NCI-H2227 (cell line): Measurements from ENCODE around the gene DGCR2.
A peak's percentile ranks its signal among the peaks of the same experiment; 100 is the strongest.
"Not testable (repeated sequence)": the region's sequence is repeated elsewhere in the genome, so short reads cannot be mapped to it uniquely, and the experiment has no call there.

Experiments used
- DNase-seq: peaks from one replicate; lab custom pipeline; 2025; ENCODE audit not compliant: unreplicated experiment; lab: John Stamatoyannopoulos, UW

DGCR2 gene, protein sequence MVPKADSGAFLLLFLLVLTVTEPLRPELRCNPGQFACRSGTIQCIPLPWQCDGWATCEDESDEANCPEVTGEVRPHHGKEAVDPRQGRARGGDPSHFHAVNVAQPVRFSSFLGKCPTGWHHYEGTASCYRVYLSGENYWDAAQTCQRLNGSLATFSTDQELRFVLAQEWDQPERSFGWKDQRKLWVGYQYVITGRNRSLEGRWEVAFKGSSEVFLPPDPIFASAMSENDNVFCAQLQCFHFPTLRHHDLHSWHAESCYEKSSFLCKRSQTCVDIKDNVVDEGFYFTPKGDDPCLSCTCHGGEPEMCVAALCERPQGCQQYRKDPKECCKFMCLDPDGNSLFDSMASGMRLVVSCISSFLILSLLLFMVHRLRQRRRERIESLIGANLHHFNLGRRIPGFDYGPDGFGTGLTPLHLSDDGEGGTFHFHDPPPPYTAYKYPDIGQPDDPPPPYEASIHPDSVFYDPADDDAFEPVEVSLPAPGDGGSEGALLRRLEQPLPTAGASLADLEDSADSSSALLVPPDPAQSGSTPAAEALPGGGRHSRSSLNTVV

GRCh38 chr22:19122143-19122751, at the start of gene DGCR2:
DGCR2 (minus strand) TSS chr22:19122412; CDS start chr22:19122206, 206 bp downstream.
- peak; percentile 97 for DNase-seq

DNA sequence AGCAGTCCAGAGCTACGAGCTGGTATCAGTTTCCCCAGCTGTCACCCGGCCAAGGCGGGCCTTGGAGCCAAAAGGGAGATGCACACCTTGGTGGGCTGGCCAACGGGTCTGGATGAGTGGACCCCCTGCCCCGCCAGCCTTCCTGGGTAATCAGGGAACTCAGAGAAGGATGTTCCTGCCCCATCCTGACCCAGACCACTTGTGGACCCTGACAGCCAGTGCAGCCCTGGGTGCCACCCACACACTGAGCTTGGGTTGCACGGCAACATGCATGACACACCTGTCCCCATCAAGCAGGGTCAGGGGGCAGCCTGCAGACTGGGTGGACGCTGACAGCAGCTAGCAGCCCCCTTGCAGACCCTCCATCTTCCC, 47.7 kb upstream of the DGCR2 start:
- no peak for DNase-seq

DNA sequence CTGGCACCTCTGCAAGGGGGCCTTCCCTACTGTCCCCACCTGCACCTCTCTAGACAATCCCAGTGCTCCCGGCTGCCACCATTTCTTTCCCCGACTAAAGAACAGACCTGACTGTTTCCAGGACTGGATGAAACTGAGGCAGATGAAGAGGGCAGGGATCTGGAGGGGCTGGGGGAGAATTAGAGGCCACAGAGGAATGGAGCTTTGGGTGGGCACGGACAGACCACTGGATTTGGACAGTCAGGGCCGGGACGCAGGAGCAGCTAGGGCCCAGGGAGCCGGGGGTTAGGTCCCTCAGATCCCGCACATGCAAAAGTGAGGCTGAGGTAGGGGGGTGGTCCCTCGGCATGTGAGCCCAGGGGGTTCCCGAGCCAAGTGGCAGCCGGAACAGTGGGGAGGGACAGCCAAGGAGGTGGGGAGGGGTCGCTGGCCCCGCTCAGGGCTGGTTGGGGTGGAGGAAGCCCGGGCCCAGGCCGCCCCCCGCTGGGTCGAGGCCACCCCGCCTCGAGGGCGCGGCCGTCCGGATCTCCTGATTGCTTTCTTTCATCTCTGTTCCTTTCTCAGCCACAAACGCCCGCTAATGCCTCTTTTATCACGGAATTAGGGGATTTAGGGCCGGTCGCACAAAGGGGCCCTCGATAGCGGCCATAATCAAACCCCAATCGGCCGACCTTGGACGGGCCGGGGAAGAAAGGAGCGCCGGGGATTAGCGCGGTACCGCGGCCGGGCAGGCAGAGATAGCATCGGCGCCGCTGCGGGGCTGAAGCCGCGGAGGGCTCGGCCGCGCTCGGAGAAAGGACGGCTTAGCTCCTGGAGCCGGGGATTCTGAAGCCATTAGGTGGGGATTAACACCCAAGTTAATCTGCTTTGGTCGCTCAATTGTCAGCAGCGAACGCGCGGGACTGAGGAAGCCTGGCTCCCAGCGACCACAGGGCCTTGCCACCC, 47.1 kb upstream of the DGCR2 start:
- DNase-seq: no peak

GRCh38 chr22:19168088-19168890, 46.1 kb upstream of the DGCR2 start:
- no peak for DNase-seq

GRCh38 chr22:19167106-19167869, 45.1 kb upstream of the DGCR2 start:
- no peak for DNase-seq

GRCh38 chr22:19166421-19166820, 44.2 kb upstream of the DGCR2 start:
- no peak for DNase-seq

- DNase-seq: no peak
Observed at GRCh38 chr22:19164425-19164824, 42.2 kb upstream of the DGCR2 start.

- DNase-seq: not testable (repeated sequence)
Observed at GRCh38 chr22:19158649-19159048, 36.4 kb upstream of the DGCR2 start.

DNA sequence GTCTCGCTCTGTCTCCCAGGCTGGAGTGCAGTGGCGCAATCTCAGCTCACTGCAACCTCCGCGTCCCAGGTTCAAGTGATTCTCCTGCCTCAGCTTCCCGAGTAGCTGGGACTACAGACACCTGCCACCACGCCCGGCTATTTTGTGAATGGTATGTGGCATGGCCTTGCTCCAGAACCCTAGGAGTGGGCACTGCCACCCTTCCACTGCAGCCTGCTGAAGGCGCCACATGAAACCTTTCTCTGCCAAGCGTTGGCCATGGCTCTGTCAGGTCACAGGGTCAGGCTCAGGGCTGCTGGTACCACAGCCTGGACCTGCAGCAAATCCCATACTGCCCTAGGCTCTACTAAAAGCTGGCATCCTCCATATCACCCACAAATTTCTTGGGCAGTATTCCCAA, 33.9 kb upstream of the DGCR2 start:
- DNase-seq: not testable (repeated sequence)

DNA sequence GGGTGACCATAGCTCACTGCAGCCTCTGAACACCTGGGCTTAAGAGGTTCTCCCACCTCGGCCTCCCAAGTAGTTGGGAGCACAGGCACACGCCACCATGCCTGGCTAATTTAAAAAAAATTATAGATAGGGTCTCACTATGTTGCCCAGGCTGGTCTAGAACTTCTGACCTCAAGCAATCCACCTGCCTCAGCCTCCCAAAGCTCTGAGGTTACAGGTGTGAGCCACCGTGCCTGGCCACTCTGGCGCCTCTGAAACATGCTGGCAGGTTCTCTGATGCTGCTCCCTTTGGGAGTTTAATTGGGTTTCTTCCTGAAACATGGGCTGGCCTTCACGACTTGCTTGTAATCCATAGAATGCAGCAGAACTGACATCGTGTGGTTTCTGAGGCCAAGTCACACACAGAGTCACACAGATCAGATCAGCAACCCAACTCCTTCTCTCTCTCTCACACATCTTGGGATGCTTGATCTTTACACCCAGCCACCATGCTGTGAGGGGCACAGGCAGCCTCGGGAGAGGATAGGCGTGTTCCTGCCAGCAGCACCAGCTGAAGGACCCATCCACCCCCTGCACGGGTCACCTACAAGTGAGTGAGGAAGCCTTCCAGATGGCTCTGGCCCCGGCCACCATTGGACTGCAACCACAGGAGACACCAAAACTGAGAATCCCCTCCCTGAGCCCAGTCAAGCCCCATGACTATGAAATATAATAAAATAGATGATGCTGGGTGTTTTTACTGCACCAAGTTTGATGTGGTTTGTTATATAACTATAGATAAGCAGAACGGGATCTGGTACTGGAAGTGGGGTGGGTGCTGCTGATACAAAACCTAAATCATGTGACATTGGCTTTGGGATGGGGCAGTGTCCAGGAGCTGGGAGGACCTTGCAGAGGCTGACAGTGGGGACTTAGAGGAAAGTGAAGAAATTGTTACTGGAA, 31.0 kb upstream of the DGCR2 start:
- DNase-seq: no peak

DNA sequence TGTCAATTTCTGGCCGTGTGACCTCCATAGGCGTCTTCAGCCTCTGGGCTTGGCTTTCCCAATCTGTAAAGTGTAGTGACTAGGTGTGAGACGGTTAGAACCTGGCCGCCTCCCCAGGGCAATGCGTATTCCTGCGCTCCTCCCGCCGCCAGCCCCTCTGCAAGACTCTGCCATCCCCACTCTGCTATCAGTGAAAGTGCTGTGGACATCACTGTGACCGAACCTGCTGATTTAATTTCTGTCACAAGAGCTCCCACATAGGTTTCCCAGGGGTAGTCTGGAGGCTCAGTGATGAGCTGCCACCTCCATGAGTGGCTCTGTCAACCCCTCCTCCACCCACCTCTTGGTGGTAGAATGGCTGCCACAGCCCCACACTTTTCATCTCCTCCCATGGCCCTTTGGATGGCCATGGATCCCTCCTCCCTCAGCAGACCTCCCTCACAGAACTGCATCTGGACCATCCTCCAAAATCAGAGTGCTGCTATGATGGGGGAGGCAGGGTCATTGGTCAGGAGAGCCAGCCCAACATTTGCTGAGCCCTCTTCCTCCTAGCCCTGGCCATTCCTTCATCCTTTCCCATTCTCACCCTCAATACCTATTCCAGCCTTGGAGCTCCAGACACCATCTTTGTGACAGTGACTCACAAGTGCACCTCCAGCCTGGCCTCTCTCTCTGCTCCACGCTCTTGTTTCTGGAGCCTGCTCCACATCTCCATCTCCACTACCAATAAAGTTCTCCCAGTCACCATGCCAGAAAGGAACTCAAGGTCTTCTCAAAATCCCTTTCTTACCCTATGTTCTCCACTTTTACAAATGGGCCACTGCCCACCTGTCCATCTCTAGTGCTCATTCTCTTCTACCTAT, 29.3 kb upstream of the DGCR2 start:
- no peak for DNase-seq

DNA sequence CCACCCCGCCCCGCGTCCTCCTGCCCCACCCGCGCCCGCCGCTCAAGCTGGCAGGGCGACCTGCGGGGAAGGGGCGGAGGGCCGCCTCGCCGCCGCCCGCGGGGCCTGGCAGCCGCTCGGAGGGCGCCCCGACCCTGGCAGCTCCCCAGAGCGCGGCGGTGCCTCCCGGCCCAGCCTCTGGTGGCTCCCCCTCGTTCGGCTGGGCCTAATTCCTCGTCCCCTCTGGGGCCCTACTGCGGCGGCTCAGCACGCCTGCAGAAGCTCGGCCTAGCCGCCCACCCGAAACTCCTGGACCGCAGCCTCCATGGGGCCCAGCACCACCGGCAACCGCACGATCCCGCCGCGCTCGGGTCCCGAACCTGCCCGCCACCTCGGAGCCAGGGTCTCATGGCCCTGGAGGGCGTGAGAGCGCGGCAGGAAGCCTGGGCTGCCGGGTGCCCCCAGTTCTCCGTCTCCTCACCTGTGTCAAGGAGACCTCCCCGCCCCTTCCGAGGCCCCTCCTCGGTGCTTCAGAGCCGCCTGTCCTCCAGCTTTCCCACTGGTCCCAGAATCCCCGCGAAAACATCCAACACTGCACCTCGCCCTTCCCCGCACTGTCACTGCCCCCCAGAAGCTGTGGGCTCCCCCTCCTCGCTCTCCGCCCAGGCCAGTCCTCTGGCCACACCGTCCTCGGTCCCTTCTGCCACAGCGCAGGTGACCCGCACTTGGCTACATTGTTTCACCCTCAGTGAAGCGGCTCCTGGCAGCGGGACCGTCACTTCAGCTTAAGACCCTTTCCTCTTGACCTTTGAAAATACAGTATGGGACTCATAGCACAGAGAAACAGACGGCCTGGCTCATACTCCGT, 28.5 kb upstream of the DGCR2 start:
- no peak for DNase-seq

GRCh38 chr22:19149991-19150390, 27.8 kb upstream of the DGCR2 start, which contains the start of gene GSC2:
GSC2 (minus strand) TSS chr22:19150292; CDS start chr22:19150283, 9 bp downstream.
- DNase-seq: no peak

DNA sequence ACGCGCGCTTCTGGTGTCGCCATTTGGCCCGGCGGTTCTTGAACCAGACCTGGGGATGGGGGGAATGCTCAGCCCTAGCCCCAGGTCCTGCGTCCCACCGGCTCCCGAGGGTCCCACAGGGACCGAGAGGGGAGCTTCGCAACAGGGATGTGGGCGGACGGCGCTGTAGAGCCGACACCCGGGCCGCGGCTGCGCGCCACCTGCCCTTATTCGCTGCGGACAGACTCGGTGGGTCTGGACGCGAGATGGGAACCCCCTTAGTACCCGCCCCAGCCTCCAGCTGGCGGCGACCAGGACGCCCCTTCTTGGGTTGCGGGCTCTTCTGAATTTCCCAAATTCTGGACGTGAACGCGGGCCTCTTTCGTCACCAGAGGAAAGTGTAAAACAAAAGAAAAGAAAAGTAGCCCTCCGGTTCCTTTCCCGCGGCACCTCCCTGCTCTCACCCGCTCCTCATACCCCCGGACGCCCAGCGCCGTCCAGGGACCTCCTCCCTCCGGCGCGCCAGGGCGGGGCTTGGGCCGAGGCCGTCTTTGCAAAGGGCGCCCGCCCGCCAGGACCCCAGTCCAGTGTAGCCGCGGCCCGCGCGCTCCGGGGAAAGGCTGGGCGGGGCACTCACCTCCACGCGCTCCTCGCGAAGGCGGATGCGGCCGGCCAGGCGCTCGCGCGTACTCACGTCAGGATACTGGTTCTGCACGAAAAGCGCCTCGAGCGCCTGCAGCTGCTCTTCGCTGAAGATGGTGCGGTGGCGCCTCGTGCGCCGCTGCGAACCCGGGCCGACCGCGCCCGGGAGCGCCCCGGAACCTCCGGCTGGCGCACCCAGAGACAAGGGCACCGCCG, 27.1 kb upstream of the DGCR2 start:
- peak; percentile 60 for DNase-seq

DNA sequence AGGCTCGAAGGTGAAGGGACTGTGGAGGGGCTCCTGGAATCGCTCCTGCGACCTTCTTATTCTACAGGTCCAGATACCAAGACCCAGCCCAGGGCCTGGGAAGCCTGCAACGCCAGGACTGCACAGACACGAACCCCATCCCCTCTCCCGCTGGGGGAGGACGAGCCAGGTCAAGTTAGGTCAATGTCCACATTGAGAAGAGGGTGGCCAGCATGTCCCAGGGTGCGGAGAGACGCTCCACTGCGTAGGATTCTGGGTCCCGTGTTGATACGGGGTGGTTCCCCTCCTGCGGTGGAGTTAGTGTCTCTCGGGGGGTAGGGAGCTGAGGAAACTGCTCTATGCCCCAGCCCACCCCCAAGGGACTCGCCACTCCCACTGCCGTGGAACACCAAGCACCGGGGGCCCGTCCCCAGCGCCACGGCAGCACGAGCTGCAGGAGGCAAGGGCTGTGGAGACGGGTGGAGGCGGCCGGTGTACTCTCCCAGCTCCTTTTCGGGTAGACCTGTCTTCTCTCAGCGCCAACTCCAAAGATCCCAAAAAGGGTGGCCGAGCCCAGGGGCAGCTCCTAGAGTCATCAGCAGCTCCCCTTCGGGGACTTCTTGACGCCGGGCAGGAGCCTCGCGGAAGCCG, 26.3 kb upstream of the DGCR2 start:
- no peak for DNase-seq
